Heart left ventricle (tissue), 16 donors: Measurements from ENCODE around the gene GJC3. TPM values are rescaled to one million over a fixed set of nuclear protein-coding genes. Genes with fewer than 3 reads are reported as not detected.

Experiments
- ATAC-seq, 4 donors: fragments of 200-7000 bp; cut with Tn5 transposase; one replicate each; pipeline ENCODE4 v1.9.1; 2020 to 2022; ENCODE audit warnings: moderate library complexity in 4 of 4, mild to moderate bottlenecking in 3 of 4, moderate number of reproducible peaks in 1 of 4
- DNase-seq, 5 donors: peaks; one replicate each; pipeline ENCODE4 v3.0.0-alpha.2; 2020
- H3K27ac ChIP-seq, 12 donors: fragments of 200-600 bp; sonication (generic) in 4 of 12; one replicate each; pipeline versions ENCODE4 v1.5.0 to v1.8.0; 2016 to 2022; ENCODE audit warnings: mild to moderate bottlenecking in 2 of 12
- H3K27me3 ChIP-seq, 9 donors: fragments of 200-600 bp; sonication (generic) in 2 of 9; one replicate each; pipeline versions ENCODE4 v1.5.1 to v1.8.0; 2016 to 2022; ENCODE audit warnings: mild to moderate bottlenecking in 3 of 9
- H3K36me3 ChIP-seq, 9 donors: fragments of 200-600 bp; sonication (generic) in 2 of 9; one replicate each; pipeline versions ENCODE4 v1.5.0 to v1.8.0; 2018 to 2022; ENCODE audit warnings: mild to moderate bottlenecking in 2 of 9
- H3K4me1 ChIP-seq, 12 donors: fragments of 200-600 bp; sonication (generic) in 4 of 12; one replicate each; pipeline versions ENCODE4 v1.5.0 to v1.8.0; 2016 to 2022; ENCODE audit warnings: mild to moderate bottlenecking in 3 of 12
- H3K4me3 ChIP-seq, 12 donors: fragments of 200-600 bp; sonication (generic) in 4 of 12; one replicate each; pipeline versions ENCODE4 v1.5.0 to v1.8.0; 2017 to 2022; ENCODE audit warnings: mild to moderate bottlenecking in 9 of 12, moderate library complexity in 4 of 12
- H3K9me3 ChIP-seq, 12 donors: fragments of 200-600 bp; sonication (generic) in 4 of 12; one replicate each; pipeline versions ENCODE4 v1.5.0 to v1.8.0; 2016 to 2022; ENCODE audit warnings: mild to moderate bottlenecking in 1 of 12
- POLR2A ChIP-seq, 2 donors: fragments of 450-650 bp; IDR thresholded peaks; one replicate each; pipeline ENCODE4 v1.6.1; 2017; ENCODE audit warnings: antibody characterized with exemption in 2 of 2, mild to moderate bottlenecking in 2 of 2, moderate library complexity in 2 of 2
- WGBS, 4 donors: extraction: QIAGEN DNeasy Blood & Tissue Kit in 2 of 4; methylation state at CpG; one replicate each; pipeline versions ENCODE4 v1.1.5 to v1.1.7; 2013 to 2018; 5-methylcytosine and 5-hydroxymethylcytosine counted together
- intact Hi-C, 10 donors: fragments of 100-400 bp; cut with DNase I; formaldehyde crosslinking; loops; one replicate each; pipeline versions ENCODE4 v1.11.1 to v1.14.2; 2022
- long read RNA-seq, 3 donors: library from polyadenylated mRNA; unstranded; transcript quantifications; one replicate each; pipeline ENCODE4 v2.0.0, GENCODE V29; 2020 to 2021
- polyA plus RNA-seq, 2 donors: library from polyadenylated mRNA; stranded (reverse); fragments of 200-250 nt; gene quantifications; one replicate each; pipeline ENCODE4 v1.2.3, GENCODE V29; 2013
- total RNA-seq, 9 donors: library from RNA; depleted of rRNA in 2 of 9; stranded (reverse); fragments of >200 nt in 2 of 9; fragmentation: NEBNext Ultra II Directional in 3 of 9; extraction: Animal tissue kit (Norgen Biotek cat#: 25700) in 3 of 9; gene quantifications; one replicate each; pipeline versions ENCODE4 v1.1.0 to v1.2.4, GENCODE V29; 2016 to 2023
- TF ChIP-seq, protein P1 (sequence below), 12 donors: fragments of 200-600 bp; sonication (generic) in 4 of 12; IDR thresholded peaks; one replicate each; pipeline versions ENCODE4 v1.5.0 to v1.8.0; 2018 to 2022; ENCODE audit warnings: antibody characterized with exemption in 12 of 12, mild to moderate bottlenecking in 5 of 12
- donor health status: ischemic (EF 13 %, LVEDD 7.1; RV severe dilation, severe dysfunction).
- donor health status: healthy with polysubstance abuse.
- donor health status: DM: no; HTN: yes; CAD: no.
- donor health status: DM: no; HTN: no; CAD: no.
- donor health status: ischemic (EF 25% LVEDD 6.9; RV normal size, moderate dysfunction).
- donor health status: ischemic (EF 25% LVEDD 5.7; RV mildly dilated, moderate dysfunction).
- donor health status: healthy.
- donor health status: DM: yes; HTN: yes; CAD: no.
- donor health status: ischemic (EF 35%, LVEDD 5.7; RV mildly dilated, moderate dysfunction).
- donor health status: nonischemic (EF 11% LVEDD 7.7; RV severe dilation, severe dysfunction).
- donor health status: DM: yes; HTN: yes; CAD: no.
- donor health status: PGD.
- donor health status: ischemic (EF 29% LVEDD 5.4; RV normal size, mild dysfunction).
- donor health status: nonischemic (EF 23%, LVEDD 6.1; RV moderate dilation, normal function).

The GJC3 gene, protein sequence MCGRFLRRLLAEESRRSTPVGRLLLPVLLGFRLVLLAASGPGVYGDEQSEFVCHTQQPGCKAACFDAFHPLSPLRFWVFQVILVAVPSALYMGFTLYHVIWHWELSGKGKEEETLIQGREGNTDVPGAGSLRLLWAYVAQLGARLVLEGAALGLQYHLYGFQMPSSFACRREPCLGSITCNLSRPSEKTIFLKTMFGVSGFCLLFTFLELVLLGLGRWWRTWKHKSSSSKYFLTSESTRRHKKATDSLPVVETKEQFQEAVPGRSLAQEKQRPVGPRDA
- total RNA-seq (under 1 TPM in 1 of 9 donors, not detected in 8; 0.54 TPM), polyA plus RNA-seq (under 1 TPM; 0.30 to 0.33 TPM)
- long read RNA-seq, donor 1: 0 reads
- long read RNA-seq, donor 2: 0 reads
- long read RNA-seq, donor 3: 0 reads

DNA sequence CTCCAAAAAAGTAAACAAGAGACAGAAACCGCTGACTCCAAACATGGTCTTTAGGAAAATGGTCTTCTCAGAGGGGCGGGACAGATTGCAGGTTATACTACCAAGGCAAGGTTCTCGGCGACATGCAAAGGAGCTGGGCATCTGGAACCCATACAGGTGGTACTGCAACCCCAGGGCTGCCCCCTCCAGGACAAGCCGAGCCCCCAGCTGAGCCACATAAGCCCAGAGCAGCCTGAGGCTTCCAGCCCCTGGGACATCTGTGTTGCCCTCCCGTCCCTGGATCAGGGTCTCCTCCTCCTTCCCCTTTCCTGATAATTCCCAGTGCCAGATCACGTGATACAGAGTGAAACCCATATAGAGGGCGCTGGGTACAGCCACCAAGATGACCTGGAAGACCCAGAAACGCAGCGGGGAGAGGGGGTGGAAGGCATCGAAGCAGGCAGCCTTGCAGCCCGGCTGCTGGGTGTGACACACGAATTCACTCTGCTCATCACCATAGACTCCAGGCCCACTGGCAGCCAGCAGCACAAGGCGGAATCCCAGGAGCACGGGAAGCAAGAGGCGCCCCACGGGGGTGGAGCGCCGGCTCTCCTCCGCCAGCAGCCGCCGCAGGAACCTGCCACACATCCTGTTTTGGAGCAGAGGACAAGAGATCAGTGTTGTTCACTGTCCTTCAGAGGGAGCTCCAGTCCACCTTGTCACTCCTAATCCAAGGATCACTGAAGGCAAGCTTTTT, at the start of gene GJC3:
GJC3 (minus strand) TSS at position 627 of the 736 bp plus-strand sequence; CDS start at position 627, 0 bp downstream.
- peak within 1 kb of the TSS; percentile 37 to 79 (median 62) for H3K27ac ChIP-seq
- peaks cover 0 to 3% (median 0%) of the 10 kb centered on the region in 9 donors for H3K27me3 ChIP-seq
- H3K4me3 ChIP-seq: peak within 1 kb of the TSS in 11 of 12 donors; percentile 12 to 48 (median 39)
- H3K4me1 ChIP-seq: peaks cover 0 to 15% (median 10%) of the 10 kb centered on the region in 12 donors
- intact Hi-C loops: loop anchor here in 4 of 10 donors (1.0 to 5.0 kb wide), 2 partner anchors 62 to 63 kb away; no protein-coding TSS in a partner anchor
- ATAC-seq (peak; percentile 83 to 98 (median 97)), DNase-seq (peak; percentile 71 to 80 (median 75))
- WGBS, 4 donors: 19 to 35% (median 21%) methylated on average over 10 to 22 of the region's 22 CpGs
- TF ChIP-seq POLR2A (IDR thresholded peaks at IDR 0.05): peak in 1 of 2 donors; percentile 22
- TF ChIP-seq, protein P1, sequence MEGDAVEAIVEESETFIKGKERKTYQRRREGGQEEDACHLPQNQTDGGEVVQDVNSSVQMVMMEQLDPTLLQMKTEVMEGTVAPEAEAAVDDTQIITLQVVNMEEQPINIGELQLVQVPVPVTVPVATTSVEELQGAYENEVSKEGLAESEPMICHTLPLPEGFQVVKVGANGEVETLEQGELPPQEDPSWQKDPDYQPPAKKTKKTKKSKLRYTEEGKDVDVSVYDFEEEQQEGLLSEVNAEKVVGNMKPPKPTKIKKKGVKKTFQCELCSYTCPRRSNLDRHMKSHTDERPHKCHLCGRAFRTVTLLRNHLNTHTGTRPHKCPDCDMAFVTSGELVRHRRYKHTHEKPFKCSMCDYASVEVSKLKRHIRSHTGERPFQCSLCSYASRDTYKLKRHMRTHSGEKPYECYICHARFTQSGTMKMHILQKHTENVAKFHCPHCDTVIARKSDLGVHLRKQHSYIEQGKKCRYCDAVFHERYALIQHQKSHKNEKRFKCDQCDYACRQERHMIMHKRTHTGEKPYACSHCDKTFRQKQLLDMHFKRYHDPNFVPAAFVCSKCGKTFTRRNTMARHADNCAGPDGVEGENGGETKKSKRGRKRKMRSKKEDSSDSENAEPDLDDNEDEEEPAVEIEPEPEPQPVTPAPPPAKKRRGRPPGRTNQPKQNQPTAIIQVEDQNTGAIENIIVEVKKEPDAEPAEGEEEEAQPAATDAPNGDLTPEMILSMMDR (IDR thresholded peaks at IDR 0.05): peak; percentile 23 to 71 (median 53)
- no peaks in the 10 kb centered on the region for H3K9me3 ChIP-seq
- H3K36me3 ChIP-seq: no peaks in the 10 kb centered on the region

DNA sequence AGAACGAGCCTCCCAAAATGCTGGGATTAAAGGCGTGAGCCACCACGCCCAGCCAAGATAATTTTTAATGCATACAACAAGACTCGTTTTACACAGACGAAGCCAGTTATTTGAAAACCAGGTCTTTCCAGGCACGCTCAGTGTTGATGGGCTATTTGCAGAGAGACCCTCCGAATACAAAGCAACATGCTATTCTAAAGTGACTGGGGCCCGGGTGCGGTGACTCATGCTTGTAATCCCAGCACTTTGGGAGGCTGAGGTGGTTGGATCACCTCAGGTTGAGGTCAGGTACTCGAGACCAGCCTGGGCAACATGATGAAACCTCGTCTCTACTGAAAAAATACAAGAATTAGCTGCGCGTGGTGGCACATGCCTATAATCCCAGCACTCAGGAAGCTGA, 47.2 kb upstream of the GJC3 start:
- Histone ChIP-seq H3K36me3 (no peaks in the 10 kb centered on the region), H3K4me3 (no peak overlapping the region), H3K27me3 (peaks cover 0 to 4% (median 0%) of the 10 kb centered on the region in 9 donors), H3K9me3 (no peaks in the 10 kb centered on the region), H3K27ac (peak overlapping the region in 4 of 12 donors; percentile 60 to 79 (median 70)), H3K4me1 (peaks cover 0 to 6% (median 0%) of the 10 kb centered on the region in 12 donors)
- intact Hi-C loops: loop anchor here in 2 of 10 donors (5.0 kb wide), 3 partner anchors 76 to 151 kb away; partner anchors contain the start of genes MBLAC1 (in 1 of the 2) and ZNF3 (in 1 of the 2)
- 82 to 91% (median 87%) methylated on average over 12 to 13 of the region's 13 CpGs for WGBS, 4 donors
- no peak for TF ChIP-seq POLR2A (IDR thresholded peaks at IDR 0.05)
- TF ChIP-seq, protein P1 (IDR thresholded peaks at IDR 0.05): no peak
- no peak for DNase-seq
- ATAC-seq: no peak

DNA sequence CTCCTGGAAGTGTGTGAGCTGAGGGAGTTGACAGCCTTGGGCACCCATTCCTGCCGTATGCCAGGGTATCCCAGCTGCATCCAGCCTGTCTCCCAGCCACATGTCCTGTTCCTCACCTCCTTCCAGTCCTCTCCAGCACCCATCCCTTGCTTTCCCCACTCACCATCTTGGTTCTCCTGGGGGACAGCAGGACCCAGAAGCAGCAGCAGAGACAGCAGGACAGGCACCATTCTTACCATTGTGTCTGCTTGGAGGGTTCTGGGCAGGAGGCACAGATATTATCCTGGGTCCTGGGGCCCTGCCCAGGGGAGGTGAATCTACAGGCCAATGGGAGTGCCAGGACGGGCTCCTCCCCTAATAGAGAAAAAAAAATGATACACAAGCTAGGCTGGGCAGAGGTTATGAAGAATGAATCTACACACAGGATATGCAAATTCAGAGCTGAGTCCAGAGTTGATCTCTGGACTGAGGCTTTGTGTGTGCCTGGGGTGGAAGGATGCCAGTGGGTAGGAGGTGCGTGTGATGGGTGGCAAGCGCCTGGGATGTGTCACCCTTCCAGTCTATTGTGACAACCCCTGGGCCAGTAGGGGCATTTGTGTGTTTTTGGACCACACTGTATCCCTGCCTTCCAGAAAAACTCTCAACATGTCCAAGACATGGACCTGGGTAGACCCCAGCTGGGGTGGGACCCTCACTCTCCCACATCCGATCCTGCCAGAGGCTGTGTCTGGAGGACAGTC, 46.5 kb upstream of the GJC3 start, which contains the start of gene AZGP1:
AZGP1 (minus strand) TSS at position 250 of the 740 bp plus-strand sequence; CDS start at position 239, 11 bp downstream.
- ATAC-seq: peak; percentile 87 to 93 (median 92)
- peak in 4 of 5 donors; percentile 48 to 77 (median 60) for DNase-seq
- intact Hi-C loops: loop anchor here in 2 of 10 donors (5.0 kb wide), 3 partner anchors 76 to 151 kb away; partner anchors contain the start of genes MBLAC1 (in 1 of the 2) and ZNF3 (in 1 of the 2)
- TF ChIP-seq POLR2A (IDR thresholded peaks at IDR 0.05): peak in 1 of 2 donors; percentile 38
- TF ChIP-seq, protein P1 (IDR thresholded peaks at IDR 0.05): no peak
- Histone ChIP-seq H3K9me3 (no peaks in the 10 kb centered on the region), H3K4me3 (peak within 1 kb of the TSS in 10 of 12 donors; percentile 12 to 49 (median 24)), H3K27ac (peak within 1 kb of the TSS in 9 of 12 donors; percentile 29 to 79 (median 60)), H3K27me3 (peaks cover 0 to 4% (median 0%) of the 10 kb centered on the region in 9 donors), H3K36me3 (no peaks in the 10 kb centered on the region), H3K4me1 (peaks cover 0 to 6% (median 0%) of the 10 kb centered on the region in 12 donors)
- WGBS, 4 donors: 46 to 54% (median 50%) methylated on average over 5 of the region's 5 CpGs
